OCI-LY1 (cell line): ENCODE measurements around the gene IL1R2.

ENCODE experiments used
- EZH2 ChIP-seq: fragments of 200-600 bp; sonication (generic), shearing (Covaris generic); IDR thresholded peaks from 2 replicates; pipeline ENCODE4 v1.8.0; 2017; ENCODE audit warnings: borderline replicate concordance, mixed run types, mild to moderate bottlenecking, antibody characterized with exemption, low read length, moderate library complexity, mixed read lengths
- TF ChIP-seq, protein P1 (sequence below): fragments of 200-600 bp; sonication (generic), shearing (Covaris generic); IDR thresholded peaks from 2 replicates; pipeline ENCODE4 v1.5.1; 2017; ENCODE audit warnings: mild to moderate bottlenecking, antibody characterized with exemption, low read length, moderate library complexity, mixed read lengths

- no peak for TF ChIP-seq EZH2
- TF ChIP-seq, protein P1, sequence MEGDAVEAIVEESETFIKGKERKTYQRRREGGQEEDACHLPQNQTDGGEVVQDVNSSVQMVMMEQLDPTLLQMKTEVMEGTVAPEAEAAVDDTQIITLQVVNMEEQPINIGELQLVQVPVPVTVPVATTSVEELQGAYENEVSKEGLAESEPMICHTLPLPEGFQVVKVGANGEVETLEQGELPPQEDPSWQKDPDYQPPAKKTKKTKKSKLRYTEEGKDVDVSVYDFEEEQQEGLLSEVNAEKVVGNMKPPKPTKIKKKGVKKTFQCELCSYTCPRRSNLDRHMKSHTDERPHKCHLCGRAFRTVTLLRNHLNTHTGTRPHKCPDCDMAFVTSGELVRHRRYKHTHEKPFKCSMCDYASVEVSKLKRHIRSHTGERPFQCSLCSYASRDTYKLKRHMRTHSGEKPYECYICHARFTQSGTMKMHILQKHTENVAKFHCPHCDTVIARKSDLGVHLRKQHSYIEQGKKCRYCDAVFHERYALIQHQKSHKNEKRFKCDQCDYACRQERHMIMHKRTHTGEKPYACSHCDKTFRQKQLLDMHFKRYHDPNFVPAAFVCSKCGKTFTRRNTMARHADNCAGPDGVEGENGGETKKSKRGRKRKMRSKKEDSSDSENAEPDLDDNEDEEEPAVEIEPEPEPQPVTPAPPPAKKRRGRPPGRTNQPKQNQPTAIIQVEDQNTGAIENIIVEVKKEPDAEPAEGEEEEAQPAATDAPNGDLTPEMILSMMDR: no peak
Measured at GRCh38 chr2:102030502-102030854, 38.7 kb downstream of the IL1R2 start.
